Measurements from ENCODE around the gene MAMDC4. TPM values are rescaled to one million over a fixed set of nuclear protein-coding genes. Genes with fewer than 3 reads are reported as not detected.
A peak's percentile ranks its signal among the peaks of the same experiment; 100 is the strongest.

MAMDC4 gene
- total RNA-seq, 1 experiment from 2014 or later, result 6.7 TPM

DNA sequence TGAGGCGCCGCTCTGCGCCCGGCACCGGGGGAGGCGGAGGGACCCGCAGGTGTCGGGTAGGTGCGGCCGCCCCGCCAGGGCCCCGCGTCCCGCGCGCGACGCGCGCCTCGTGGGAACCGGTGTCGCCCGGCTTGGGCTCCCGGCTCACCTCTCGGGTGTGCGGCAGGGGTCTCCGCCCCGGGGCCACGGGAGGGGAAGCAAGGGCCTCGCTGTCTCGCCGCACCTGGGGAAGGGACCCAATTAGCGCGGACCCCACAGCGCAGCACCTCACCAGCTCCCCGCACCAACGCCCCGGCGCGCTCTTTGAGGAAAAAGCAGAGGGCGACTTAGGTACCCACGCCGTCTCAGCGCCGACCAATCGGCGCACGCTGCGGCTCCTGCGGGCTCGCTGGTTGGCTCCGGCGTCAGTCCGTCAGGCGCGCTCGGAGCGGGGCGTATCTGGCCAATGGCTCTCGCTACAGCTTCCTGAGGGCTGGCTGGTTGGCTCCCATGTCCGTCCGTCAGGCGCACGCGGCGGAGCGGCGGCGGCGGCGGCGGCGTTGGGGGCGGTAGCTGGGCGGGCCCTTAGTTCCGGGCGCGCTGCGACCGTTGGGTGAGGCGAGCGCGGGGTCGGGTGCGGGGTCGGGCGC, 33.9 kb downstream of the MAMDC4 start, which contains the start of gene TRAF2:
Gene TRAF2, plus strand, starts transcription at position 567 of the 629 bp plus-strand sequence. CDS start 12,225 bp downstream, outside the sequence.
- Mint-ChIP-seq H3K9me3 (no peaks in the 10 kb centered on the region), H3K4me1 (peaks cover 9% of the 10 kb centered on the region), H3K27ac (peak within 1 kb of the TSS; percentile 60; the same call in 1 of the 2 replicates), H3K36me3 (no peaks in the 10 kb centered on the region), H3K4me3 (peak within 1 kb of the TSS; percentile 76), H3K27me3 (ENCODE audit: low read depth) (no peaks in the 10 kb centered on the region)
- ATAC-seq, result peak; percentile 97
- POLR2A ChIA-PET, result interaction anchor here (0.8 to 1.3 kb wide), 2 partner anchors 16 to 39 kb away, joined by 3 to 4 read pairs; no protein-coding TSS in a partner anchor
- CTCF ChIA-PET, result interaction anchor here (0.5 to 2.9 kb wide), 12 partner anchors 39 to 265 kb away, joined by 3 to 16 read pairs (median 4); partner anchors contain the start of genes AJM1 and SAPCD2
- DNase-seq (ENCODE audit: low spot score), result peak; percentile 98
- TF ChIP-seq ZNF671 (CRISPR knock-in tag; IDR thresholded peaks at IDR 0.05), result no peak
- TF ChIP-seq, protein P1, sequence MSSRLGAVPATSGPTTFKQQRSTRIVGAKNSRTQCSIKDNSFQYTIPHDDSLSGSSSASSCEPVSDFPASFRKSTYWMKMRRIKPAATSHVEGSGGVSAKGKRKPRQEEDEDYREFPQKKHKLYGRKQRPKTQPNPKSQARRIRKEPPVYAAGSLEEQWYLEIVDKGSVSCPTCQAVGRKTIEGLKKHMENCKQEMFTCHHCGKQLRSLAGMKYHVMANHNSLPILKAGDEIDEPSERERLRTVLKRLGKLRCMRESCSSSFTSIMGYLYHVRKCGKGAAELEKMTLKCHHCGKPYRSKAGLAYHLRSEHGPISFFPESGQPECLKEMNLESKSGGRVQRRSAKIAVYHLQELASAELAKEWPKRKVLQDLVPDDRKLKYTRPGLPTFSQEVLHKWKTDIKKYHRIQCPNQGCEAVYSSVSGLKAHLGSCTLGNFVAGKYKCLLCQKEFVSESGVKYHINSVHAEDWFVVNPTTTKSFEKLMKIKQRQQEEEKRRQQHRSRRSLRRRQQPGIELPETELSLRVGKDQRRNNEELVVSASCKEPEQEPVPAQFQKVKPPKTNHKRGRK (CRISPR knock-in tag; IDR thresholded peaks at IDR 0.05; ENCODE audit: borderline replicate concordance), result no peak
- TF ChIP-seq NFE2L1 (CRISPR knock-in tag; IDR thresholded peaks at IDR 0.05), result no peak
- TF ChIP-seq ESRRA (CRISPR knock-in tag; IDR thresholded peaks at IDR 0.05; ENCODE audit: borderline replicate concordance), result no peak
- TF ChIP-seq, protein P2, sequence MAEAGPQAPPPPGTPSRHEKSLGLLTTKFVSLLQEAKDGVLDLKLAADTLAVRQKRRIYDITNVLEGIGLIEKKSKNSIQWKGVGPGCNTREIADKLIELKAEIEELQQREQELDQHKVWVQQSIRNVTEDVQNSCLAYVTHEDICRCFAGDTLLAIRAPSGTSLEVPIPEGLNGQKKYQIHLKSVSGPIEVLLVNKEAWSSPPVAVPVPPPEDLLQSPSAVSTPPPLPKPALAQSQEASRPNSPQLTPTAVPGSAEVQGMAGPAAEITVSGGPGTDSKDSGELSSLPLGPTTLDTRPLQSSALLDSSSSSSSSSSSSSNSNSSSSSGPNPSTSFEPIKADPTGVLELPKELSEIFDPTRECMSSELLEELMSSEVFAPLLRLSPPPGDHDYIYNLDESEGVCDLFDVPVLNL (CRISPR knock-in tag; IDR thresholded peaks at IDR 0.05; ENCODE audit: borderline replicate concordance, low read depth), result no peak
- TF ChIP-seq FOXJ3 (CRISPR knock-in tag; IDR thresholded peaks at IDR 0.05; ENCODE audit: borderline replicate concordance), result no peak
- TF ChIP-seq, protein P3, sequence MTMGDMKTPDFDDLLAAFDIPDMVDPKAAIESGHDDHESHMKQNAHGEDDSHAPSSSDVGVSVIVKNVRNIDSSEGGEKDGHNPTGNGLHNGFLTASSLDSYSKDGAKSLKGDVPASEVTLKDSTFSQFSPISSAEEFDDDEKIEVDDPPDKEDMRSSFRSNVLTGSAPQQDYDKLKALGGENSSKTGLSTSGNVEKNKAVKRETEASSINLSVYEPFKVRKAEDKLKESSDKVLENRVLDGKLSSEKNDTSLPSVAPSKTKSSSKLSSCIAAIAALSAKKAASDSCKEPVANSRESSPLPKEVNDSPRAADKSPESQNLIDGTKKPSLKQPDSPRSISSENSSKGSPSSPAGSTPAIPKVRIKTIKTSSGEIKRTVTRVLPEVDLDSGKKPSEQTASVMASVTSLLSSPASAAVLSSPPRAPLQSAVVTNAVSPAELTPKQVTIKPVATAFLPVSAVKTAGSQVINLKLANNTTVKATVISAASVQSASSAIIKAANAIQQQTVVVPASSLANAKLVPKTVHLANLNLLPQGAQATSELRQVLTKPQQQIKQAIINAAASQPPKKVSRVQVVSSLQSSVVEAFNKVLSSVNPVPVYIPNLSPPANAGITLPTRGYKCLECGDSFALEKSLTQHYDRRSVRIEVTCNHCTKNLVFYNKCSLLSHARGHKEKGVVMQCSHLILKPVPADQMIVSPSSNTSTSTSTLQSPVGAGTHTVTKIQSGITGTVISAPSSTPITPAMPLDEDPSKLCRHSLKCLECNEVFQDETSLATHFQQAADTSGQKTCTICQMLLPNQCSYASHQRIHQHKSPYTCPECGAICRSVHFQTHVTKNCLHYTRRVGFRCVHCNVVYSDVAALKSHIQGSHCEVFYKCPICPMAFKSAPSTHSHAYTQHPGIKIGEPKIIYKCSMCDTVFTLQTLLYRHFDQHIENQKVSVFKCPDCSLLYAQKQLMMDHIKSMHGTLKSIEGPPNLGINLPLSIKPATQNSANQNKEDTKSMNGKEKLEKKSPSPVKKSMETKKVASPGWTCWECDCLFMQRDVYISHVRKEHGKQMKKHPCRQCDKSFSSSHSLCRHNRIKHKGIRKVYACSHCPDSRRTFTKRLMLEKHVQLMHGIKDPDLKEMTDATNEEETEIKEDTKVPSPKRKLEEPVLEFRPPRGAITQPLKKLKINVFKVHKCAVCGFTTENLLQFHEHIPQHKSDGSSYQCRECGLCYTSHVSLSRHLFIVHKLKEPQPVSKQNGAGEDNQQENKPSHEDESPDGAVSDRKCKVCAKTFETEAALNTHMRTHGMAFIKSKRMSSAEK (CRISPR knock-in tag; IDR thresholded peaks at IDR 0.05; ENCODE audit: borderline replicate concordance), result no peak
- no peak for TF ChIP-seq PRRX2 (CRISPR knock-in tag; IDR thresholded peaks at IDR 0.05)
- TF ChIP-seq ZNF423 (CRISPR knock-in tag; IDR thresholded peaks at IDR 0.05), result no peak
- TF ChIP-seq, protein P4, sequence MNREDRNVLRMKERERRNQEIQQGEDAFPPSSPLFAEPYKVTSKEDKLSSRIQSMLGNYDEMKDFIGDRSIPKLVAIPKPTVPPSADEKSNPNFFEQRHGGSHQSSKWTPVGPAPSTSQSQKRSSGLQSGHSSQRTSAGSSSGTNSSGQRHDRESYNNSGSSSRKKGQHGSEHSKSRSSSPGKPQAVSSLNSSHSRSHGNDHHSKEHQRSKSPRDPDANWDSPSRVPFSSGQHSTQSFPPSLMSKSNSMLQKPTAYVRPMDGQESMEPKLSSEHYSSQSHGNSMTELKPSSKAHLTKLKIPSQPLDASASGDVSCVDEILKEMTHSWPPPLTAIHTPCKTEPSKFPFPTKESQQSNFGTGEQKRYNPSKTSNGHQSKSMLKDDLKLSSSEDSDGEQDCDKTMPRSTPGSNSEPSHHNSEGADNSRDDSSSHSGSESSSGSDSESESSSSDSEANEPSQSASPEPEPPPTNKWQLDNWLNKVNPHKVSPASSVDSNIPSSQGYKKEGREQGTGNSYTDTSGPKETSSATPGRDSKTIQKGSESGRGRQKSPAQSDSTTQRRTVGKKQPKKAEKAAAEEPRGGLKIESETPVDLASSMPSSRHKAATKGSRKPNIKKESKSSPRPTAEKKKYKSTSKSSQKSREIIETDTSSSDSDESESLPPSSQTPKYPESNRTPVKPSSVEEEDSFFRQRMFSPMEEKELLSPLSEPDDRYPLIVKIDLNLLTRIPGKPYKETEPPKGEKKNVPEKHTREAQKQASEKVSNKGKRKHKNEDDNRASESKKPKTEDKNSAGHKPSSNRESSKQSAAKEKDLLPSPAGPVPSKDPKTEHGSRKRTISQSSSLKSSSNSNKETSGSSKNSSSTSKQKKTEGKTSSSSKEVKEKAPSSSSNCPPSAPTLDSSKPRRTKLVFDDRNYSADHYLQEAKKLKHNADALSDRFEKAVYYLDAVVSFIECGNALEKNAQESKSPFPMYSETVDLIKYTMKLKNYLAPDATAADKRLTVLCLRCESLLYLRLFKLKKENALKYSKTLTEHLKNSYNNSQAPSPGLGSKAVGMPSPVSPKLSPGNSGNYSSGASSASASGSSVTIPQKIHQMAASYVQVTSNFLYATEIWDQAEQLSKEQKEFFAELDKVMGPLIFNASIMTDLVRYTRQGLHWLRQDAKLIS (CRISPR knock-in tag; IDR thresholded peaks at IDR 0.05; ENCODE audit: borderline replicate concordance), result no peak
- TF ChIP-seq, protein P5, sequence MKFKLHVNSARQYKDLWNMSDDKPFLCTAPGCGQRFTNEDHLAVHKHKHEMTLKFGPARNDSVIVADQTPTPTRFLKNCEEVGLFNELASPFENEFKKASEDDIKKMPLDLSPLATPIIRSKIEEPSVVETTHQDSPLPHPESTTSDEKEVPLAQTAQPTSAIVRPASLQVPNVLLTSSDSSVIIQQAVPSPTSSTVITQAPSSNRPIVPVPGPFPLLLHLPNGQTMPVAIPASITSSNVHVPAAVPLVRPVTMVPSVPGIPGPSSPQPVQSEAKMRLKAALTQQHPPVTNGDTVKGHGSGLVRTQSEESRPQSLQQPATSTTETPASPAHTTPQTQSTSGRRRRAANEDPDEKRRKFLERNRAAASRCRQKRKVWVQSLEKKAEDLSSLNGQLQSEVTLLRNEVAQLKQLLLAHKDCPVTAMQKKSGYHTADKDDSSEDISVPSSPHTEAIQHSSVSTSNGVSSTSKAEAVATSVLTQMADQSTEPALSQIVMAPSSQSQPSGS (CRISPR knock-in tag; IDR thresholded peaks at IDR 0.05; ENCODE audit: borderline replicate concordance, low read depth), result no peak
- TF ChIP-seq CBFB (CRISPR knock-in tag; IDR thresholded peaks at IDR 0.05; ENCODE audit: low read depth), result no peak
- TF ChIP-seq, protein P6, sequence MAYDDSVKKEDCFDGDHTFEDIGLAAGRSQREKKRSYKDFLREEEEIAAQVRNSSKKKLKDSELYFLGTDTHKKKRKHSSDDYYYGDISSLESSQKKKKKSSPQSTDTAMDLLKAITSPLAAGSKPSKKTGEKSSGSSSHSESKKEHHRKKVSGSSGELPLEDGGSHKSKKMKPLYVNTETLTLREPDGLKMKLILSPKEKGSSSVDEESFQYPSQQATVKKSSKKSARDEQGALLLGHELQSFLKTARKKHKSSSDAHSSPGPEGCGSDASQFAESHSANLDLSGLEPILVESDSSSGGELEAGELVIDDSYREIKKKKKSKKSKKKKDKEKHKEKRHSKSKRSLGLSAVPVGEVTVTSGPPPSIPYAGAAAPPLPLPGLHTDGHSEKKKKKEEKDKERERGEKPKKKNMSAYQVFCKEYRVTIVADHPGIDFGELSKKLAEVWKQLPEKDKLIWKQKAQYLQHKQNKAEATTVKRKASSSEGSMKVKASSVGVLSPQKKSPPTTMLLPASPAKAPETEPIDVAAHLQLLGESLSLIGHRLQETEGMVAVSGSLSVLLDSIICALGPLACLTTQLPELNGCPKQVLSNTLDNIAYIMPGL (CRISPR knock-in tag; IDR thresholded peaks at IDR 0.05), result no peak; the same call in 1 of the 2 replicates
- TF ChIP-seq, protein P7, sequence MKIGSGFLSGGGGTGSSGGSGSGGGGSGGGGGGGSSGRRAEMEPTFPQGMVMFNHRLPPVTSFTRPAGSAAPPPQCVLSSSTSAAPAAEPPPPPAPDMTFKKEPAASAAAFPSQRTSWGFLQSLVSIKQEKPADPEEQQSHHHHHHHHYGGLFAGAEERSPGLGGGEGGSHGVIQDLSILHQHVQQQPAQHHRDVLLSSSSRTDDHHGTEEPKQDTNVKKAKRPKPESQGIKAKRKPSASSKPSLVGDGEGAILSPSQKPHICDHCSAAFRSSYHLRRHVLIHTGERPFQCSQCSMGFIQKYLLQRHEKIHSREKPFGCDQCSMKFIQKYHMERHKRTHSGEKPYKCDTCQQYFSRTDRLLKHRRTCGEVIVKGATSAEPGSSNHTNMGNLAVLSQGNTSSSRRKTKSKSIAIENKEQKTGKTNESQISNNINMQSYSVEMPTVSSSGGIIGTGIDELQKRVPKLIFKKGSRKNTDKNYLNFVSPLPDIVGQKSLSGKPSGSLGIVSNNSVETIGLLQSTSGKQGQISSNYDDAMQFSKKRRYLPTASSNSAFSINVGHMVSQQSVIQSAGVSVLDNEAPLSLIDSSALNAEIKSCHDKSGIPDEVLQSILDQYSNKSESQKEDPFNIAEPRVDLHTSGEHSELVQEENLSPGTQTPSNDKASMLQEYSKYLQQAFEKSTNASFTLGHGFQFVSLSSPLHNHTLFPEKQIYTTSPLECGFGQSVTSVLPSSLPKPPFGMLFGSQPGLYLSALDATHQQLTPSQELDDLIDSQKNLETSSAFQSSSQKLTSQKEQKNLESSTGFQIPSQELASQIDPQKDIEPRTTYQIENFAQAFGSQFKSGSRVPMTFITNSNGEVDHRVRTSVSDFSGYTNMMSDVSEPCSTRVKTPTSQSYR (CRISPR knock-in tag; IDR thresholded peaks at IDR 0.05), result no peak
- TF ChIP-seq EMX1 (CRISPR knock-in tag; IDR thresholded peaks at IDR 0.05), result no peak
- peak; percentile 78 for TF ChIP-seq SP1 (CRISPR knock-in tag; conservative IDR thresholded peaks at IDR 0.05)
- no peak for TF ChIP-seq SOX15 (CRISPR knock-in tag; IDR thresholded peaks at IDR 0.05)
- TF ChIP-seq, protein P8, sequence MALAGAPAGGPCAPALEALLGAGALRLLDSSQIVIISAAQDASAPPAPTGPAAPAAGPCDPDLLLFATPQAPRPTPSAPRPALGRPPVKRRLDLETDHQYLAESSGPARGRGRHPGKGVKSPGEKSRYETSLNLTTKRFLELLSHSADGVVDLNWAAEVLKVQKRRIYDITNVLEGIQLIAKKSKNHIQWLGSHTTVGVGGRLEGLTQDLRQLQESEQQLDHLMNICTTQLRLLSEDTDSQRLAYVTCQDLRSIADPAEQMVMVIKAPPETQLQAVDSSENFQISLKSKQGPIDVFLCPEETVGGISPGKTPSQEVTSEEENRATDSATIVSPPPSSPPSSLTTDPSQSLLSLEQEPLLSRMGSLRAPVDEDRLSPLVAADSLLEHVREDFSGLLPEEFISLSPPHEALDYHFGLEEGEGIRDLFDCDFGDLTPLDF (CRISPR knock-in tag; IDR thresholded peaks at IDR 0.05), result no peak
